CD4-positive, alpha-beta memory T cell (primary cell): ENCODE measurements around the gene TMEM222. TPM values are rescaled to one million over a fixed set of nuclear protein-coding genes. Genes with fewer than 3 reads are reported as not detected.
"Not testable (repeated sequence)": the region's sequence is repeated elsewhere in the genome, so short reads cannot be mapped to it uniquely, and the experiment has no call there.

Source experiments
- CTCF ChIA-PET: fragments of 350-600 bp; sonication (Branson Sonifier 250); formaldehyde crosslinking; loops from one replicate; lab custom pipeline; 2021; ENCODE audit warnings: inconsistent platforms; ENCODE audit not compliant: partially characterized antibody; lab: Charles Lee
- POLR2A ChIA-PET: fragments of 350-600 bp; sonication (Branson Sonifier 250); formaldehyde crosslinking; loops from one replicate; lab custom pipeline; 2021; ENCODE audit not compliant: partially characterized antibody; lab: Charles Lee
- DNase-seq, 5 donors: peaks; one replicate each; pipeline versions ENCODE4 v3.0.0 to v3.0.0-alpha.2; 2020 to 2022; ENCODE audit warnings: mixed read lengths in 1 of 5
- H3K27ac ChIP-seq: one replicate; pipeline ENCODE4 v1.7.0; 2013; ENCODE audit warnings: low read depth, low read length
- H3K27me3 ChIP-seq: 2 replicates; pipeline ENCODE4 v1.7.0; 2013; ENCODE audit warnings: mild to moderate bottlenecking, low read length, moderate library complexity; ENCODE audit not compliant: insufficient read depth
- H3K36me3 ChIP-seq: 2 replicates; pipeline ENCODE4 v1.7.0; 2013; ENCODE audit warnings: mild to moderate bottlenecking, low read length, moderate library complexity; ENCODE audit not compliant: insufficient read depth
- H3K4me1 ChIP-seq: 2 replicates; pipeline ENCODE4 v1.7.0; 2013; ENCODE audit warnings: mild to moderate bottlenecking, low read length, moderate library complexity; ENCODE audit not compliant: insufficient read depth
- H3K4me3 ChIP-seq, 2 donors: one replicate each; pipeline ENCODE4 v1.7.0; 2013; ENCODE audit warnings: low read length in 2 of 2, mild to moderate bottlenecking in 1 of 2
- H3K9me3 ChIP-seq, 2 donors: one replicate each; pipeline ENCODE4 v1.7.0; 2013; ENCODE audit warnings: low read length in 2 of 2, control low read depth in 1 of 2; ENCODE audit not compliant: control insufficient read depth in 1 of 2
- H3K27ac Mint-ChIP-seq, 7 donors: one replicate each; pipeline ENCODE4 v1.8.0; 2020 to 2021; ENCODE audit warnings: mixed read lengths in 7 of 7, mild to moderate bottlenecking in 6 of 7, inconsistent platforms in 3 of 7, moderate library complexity in 3 of 7
- H3K27me3 Mint-ChIP-seq, 2 donors: one replicate each; pipeline ENCODE4 v1.8.0; 2020 to 2021; ENCODE audit warnings: mixed read lengths in 2 of 2
- H3K36me3 Mint-ChIP-seq, 2 donors: one replicate each; pipeline ENCODE4 v1.8.0; 2020 to 2021; ENCODE audit warnings: mixed read lengths in 2 of 2, inconsistent platforms in 1 of 2, mild to moderate bottlenecking in 1 of 2
- H3K4me1 Mint-ChIP-seq, 4 donors: one replicate each; pipeline ENCODE4 v1.8.0; 2020 to 2021; ENCODE audit warnings: mixed read lengths in 4 of 4, mild to moderate bottlenecking in 1 of 4
- H3K4me3 Mint-ChIP-seq, 8 donors: one replicate each; pipeline ENCODE4 v1.8.0; 2020 to 2021; ENCODE audit warnings: mixed read lengths in 8 of 8, mild to moderate bottlenecking in 7 of 8, moderate library complexity in 6 of 8, inconsistent platforms in 3 of 8
- H3K9me3 Mint-ChIP-seq, 8 donors: one replicate each; pipeline ENCODE4 v1.8.0; 2020 to 2021; ENCODE audit warnings: mixed read lengths in 8 of 8, mild to moderate bottlenecking in 5 of 8, inconsistent platforms in 3 of 8, moderate library complexity in 1 of 8
- intact Hi-C: fragments of 100-400 bp; cut with micrococcal nuclease; formaldehyde crosslinking; loops from one replicate; pipeline ENCODE4 v1.15.1; 2023
- polyA plus RNA-seq, 2 donors: library from polyadenylated mRNA; unstranded; fragments of 300-500 nt; fragmentation: Illumina TruSeq; gene quantifications; one replicate each; pipeline ENCODE4 v1.2.3, GENCODE V29; 2021
- total RNA-seq, 2 experiments: library from RNA; stranded (reverse); gene quantifications; one replicate each; pipeline ENCODE4 v1.2.3, GENCODE V29; 2021

The TMEM222 gene, protein sequence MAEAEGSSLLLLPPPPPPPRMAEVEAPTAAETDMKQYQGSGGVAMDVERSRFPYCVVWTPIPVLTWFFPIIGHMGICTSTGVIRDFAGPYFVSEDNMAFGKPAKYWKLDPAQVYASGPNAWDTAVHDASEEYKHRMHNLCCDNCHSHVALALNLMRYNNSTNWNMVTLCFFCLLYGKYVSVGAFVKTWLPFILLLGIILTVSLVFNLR
- 10 to 100 TPM; 44.4 to 45.4 TPM for total RNA-seq
- 10 to 100 TPM; 55.4 to 80.9 TPM for polyA plus RNA-seq

DNA sequence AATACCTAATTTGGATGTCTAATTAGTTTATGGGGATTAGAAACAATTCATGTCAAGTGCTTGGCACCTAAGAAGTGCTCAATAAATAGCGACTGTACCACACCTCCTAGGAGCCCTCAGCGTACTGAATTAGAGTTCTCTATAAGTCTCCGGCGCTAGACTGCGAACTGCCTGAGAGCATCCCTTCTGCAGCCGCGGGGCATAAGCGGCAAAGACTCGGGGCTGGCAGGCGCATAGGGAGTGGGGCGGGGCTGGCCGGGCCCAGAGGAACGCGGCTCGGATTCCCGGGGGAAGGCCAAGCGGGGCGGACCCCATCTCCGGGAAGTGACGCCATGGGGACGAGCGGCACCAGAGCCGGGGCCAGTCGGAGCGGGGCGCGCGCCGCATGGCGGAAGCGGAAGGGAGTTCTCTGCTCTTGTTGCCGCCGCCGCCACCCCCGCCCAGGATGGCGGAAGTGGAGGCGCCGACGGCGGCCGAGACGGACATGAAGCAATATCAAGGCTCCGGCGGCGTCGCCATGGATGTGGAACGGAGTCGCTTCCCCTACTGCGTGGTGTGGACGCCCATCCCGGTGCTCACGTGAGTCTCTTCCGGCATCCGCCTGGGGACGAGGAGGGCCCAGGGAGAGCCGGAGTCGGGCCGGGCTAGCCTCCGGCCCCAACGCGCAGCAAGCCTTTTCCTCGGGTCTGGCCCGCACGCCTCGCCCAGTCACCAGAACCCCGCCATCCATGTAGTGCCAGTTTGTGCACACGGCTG, at the start of gene TMEM222:
TSS of gene TMEM222 (plus strand) at position 351 of the 756 bp plus-strand sequence. CDS start at position 386, 35 bp downstream.
- peak; percentile 97 for DNase-seq
- H3K4me3 Mint-ChIP-seq, result peak within 1 kb of the TSS; percentile 95 to 99 (median 98)
- H3K27me3 Mint-ChIP-seq, result peaks cover 3 to 4% of the 10 kb centered on the region in 2 donors
- H3K36me3 Mint-ChIP-seq, result peaks cover 8 to 43% of the 10 kb centered on the region in 2 donors
- no peaks in the 10 kb centered on the region for H3K9me3 ChIP-seq
- peaks cover 5% of the 10 kb centered on the region for H3K27me3 ChIP-seq
- H3K4me3 ChIP-seq, result peak within 1 kb of the TSS; percentile 89 to 97
- peaks cover 16% of the 10 kb centered on the region for H3K36me3 ChIP-seq
- intact Hi-C loops, result loop anchor here (1.0 to 2.0 kb wide), 4 partner anchors 20 to 451 kb away; partner anchors contain the start of genes SLC9A1, STX12, SYTL1 and WDTC1
- H3K9me3 Mint-ChIP-seq, result peaks cover 0 to 2% (median 0%) of the 10 kb centered on the region in 8 donors
- peak within 1 kb of the TSS; percentile 95 to 98 (median 96) for H3K27ac Mint-ChIP-seq
- ChIA-PET POLR2A (interaction anchor here (0.9 to 8.8 kb wide), 7 partner anchors 11 to 341 kb away, joined by 3 to 61 read pairs (median 4); partner anchors contain the start of gene SYTL1), CTCF (interaction anchor here (1.3 to 2.9 kb wide), 5 partner anchors 11 to 65 kb away, joined by 7 to 29 read pairs (median 11); no protein-coding TSS in a partner anchor)
- H3K27ac ChIP-seq, result peak within 1 kb of the TSS; percentile 95
- H3K4me1 Mint-ChIP-seq, result peaks cover 27 to 58% (median 44%) of the 10 kb centered on the region in 4 donors
- peaks cover 53% of the 10 kb centered on the region for H3K4me1 ChIP-seq

DNA sequence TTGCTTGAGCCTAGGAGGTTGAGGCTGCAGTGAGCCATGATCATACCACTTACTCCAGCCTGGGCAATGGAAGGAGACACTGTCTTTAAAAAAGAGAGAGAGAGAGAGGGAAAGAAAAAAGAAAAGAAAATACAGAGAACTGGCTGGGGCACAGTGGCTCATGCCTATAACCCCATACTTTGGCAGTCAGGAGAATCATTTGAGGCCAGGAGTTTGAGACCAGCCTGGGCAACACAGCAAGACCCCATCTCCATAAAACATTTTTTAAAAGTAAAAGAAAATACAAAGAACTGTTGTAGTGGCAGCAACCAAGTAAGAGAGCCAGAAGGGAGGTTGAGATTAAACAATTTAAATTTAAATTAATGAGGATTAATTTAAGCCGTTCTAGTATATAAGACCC, 47.8 kb upstream of the TMEM222 start:
- Mint-ChIP-seq H3K27me3 (no peaks in the 10 kb centered on the region), H3K4me3 (no peak overlapping the region), H3K9me3 (peaks cover 0 to 5% (median 1%) of the 10 kb centered on the region in 8 donors), H3K36me3 (peaks cover 32 to 40% of the 10 kb centered on the region in 2 donors), H3K27ac (peak overlapping the region in 1 of 7 donors; percentile 70), H3K4me1 (peaks cover 0 to 4% (median 1%) of the 10 kb centered on the region in 4 donors)
- Histone ChIP-seq H3K4me3 (no peak overlapping the region), H3K36me3 (no peaks in the 10 kb centered on the region), H3K4me1 (no peaks in the 10 kb centered on the region), H3K27ac (no peak overlapping the region), H3K9me3 (no peaks in the 10 kb centered on the region), H3K27me3 (no peaks in the 10 kb centered on the region)
- CTCF ChIA-PET, result no interaction called here
- intact Hi-C loops, result no loop called here
- POLR2A ChIA-PET, result no interaction called here
- DNase-seq, result no peak

DNA sequence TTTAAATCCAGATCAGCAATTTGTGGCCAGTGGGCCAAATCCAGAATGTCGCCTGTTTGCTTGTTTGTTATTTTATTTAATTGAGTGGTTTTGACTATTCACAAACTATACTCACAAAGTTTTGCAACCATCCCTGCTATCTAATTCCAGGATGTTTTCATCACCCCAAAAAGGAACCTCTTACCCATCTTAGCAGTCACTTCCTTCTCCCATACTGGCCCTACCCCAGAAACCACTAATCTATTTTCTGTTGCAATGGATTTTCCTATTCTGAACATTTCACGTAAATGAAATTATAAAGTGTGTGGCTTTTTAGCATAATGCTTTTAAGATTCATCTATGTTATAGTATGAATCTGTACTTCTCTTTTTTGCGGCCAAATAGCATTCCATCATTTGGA, 46.3 kb upstream of the TMEM222 start:
- CTCF ChIA-PET, result no interaction called here
- peaks cover 0 to 4% (median 1%) of the 10 kb centered on the region in 4 donors for H3K4me1 Mint-ChIP-seq
- no peak overlapping the region for H3K4me3 ChIP-seq
- H3K36me3 Mint-ChIP-seq, result peaks cover 36% of the 10 kb centered on the region in 2 donors
- no peaks in the 10 kb centered on the region for H3K27me3 Mint-ChIP-seq
- POLR2A ChIA-PET, result no interaction called here
- peaks cover 0 to 5% (median 1%) of the 10 kb centered on the region in 8 donors for H3K9me3 Mint-ChIP-seq
- intact Hi-C loops, result no loop called here
- no peaks in the 10 kb centered on the region for H3K27me3 ChIP-seq
- DNase-seq, result no peak
- H3K4me1 ChIP-seq, result no peaks in the 10 kb centered on the region
- H3K27ac ChIP-seq, result no peak overlapping the region
- H3K9me3 ChIP-seq, result no peaks in the 10 kb centered on the region
- H3K36me3 ChIP-seq, result no peaks in the 10 kb centered on the region
- H3K4me3 Mint-ChIP-seq, result no peak overlapping the region
- peak overlapping the region in 1 of 7 donors; percentile 36 for H3K27ac Mint-ChIP-seq

DNA sequence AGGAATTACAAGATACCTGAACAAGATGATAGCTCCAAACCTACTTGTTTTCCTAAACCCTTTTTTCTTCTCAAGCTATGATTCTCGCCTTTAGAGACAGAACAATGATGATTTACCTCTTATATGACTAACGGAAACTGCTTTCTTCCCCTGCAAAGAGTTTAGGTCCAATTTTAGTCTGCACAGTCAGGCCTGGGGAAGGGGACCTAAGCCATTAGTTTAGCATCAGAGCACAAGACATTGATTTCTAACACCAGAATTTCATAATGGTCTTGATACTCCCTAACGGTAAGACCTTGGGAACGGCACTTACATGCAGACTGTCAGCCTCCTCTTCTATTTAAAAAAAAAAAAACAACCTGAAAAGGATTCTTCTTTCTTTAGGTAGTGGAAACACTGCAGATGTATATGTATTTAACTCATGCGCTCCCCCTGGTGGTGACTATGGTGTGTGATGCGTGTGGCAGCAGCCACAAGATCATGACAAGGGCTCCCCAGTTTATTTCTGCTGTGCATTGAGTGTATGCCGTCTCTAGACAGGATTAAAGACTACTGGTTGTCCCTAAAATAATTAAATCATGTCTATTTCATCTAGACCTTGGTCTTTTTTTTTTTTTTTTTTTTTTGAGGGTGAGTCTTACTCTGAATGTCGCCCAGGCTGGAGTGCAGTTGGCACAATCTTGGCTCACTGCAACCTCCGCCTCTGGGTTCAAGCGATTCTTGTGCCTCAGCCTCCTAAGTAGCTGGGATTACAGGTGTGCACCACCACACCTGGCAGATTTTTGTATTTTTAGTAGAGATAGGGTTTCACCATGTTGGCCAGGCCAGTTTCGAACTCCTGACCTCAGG, 37.3 kb upstream of the TMEM222 start:
- Mint-ChIP-seq H3K4me3 (no peak overlapping the region), H3K9me3 (no peaks in the 10 kb centered on the region), H3K4me1 (peaks cover 0 to 6% (median under 1%) of the 10 kb centered on the region in 4 donors), H3K27me3 (no peaks in the 10 kb centered on the region), H3K27ac (peak overlapping the region in 4 of 7 donors; percentile 42 to 73 (median 62)), H3K36me3 (peaks cover 17 to 39% of the 10 kb centered on the region in 2 donors)
- CTCF ChIA-PET, result interaction anchor here (0.6 to 8.2 kb wide), 24 partner anchors 9 to 252 kb away, joined by 3 to 145 read pairs (median 7); no protein-coding TSS in a partner anchor
- Histone ChIP-seq H3K9me3 (no peaks in the 10 kb centered on the region), H3K36me3 (peaks cover 12% of the 10 kb centered on the region), H3K27me3 (no peaks in the 10 kb centered on the region), H3K4me1 (no peaks in the 10 kb centered on the region), H3K4me3 (no peak overlapping the region), H3K27ac (no peak overlapping the region)
- POLR2A ChIA-PET, result interaction anchor here (1.0 to 1.5 kb wide), 3 partner anchors 170 to 182 kb away, joined by 3 to 4 read pairs (median 3); no protein-coding TSS in a partner anchor
- intact Hi-C loops, result loop anchor here (1.0 kb wide), 4 partner anchors 86 to 240 kb away; no protein-coding TSS in a partner anchor
- DNase-seq, result peak; percentile 77 to 85 (median 81)

DNA sequence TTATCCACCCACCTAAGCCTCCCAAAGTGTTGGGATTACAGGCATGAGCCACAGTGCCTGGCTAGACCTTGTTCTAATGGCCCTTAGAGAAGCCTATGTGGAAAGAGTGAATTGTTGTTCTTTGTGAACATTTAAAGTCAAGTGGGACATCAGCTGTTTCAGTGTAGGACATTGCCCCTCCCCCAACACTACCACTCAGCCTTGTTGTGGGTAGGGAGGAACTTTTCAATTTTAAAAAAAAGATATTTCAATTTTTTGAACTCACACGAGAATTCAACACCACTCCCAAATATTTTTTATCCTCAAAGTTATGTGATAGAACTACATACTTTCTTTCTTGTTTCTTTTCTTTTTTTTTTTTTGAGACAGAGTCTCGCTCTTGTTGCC, 36.7 kb upstream of the TMEM222 start:
- DNase-seq, result no peak
- peaks cover 12% of the 10 kb centered on the region for H3K36me3 ChIP-seq
- no peak overlapping the region for H3K4me3 Mint-ChIP-seq
- H3K4me3 ChIP-seq, result no peak overlapping the region
- H3K9me3 ChIP-seq, result no peaks in the 10 kb centered on the region
- peaks cover 18 to 35% of the 10 kb centered on the region in 2 donors for H3K36me3 Mint-ChIP-seq
- no peak overlapping the region for H3K27ac Mint-ChIP-seq
- H3K27me3 Mint-ChIP-seq, result no peaks in the 10 kb centered on the region
- ChIA-PET POLR2A (interaction anchor here (0.6 to 1.5 kb wide), 3 partner anchors 84 to 183 kb away, joined by 3 to 5 read pairs (median 3); no protein-coding TSS in a partner anchor), CTCF (interaction anchor here (0.7 to 8.2 kb wide), 16 partner anchors 8 to 321 kb away, joined by 3 to 145 read pairs (median 5); no protein-coding TSS in a partner anchor)
- H3K4me1 ChIP-seq, result no peaks in the 10 kb centered on the region
- peaks cover 0 to 6% (median 0%) of the 10 kb centered on the region in 4 donors for H3K4me1 Mint-ChIP-seq
- no peak overlapping the region for H3K27ac ChIP-seq
- no peaks in the 10 kb centered on the region for H3K9me3 Mint-ChIP-seq
- intact Hi-C loops, result no loop called here
- no peaks in the 10 kb centered on the region for H3K27me3 ChIP-seq

DNA sequence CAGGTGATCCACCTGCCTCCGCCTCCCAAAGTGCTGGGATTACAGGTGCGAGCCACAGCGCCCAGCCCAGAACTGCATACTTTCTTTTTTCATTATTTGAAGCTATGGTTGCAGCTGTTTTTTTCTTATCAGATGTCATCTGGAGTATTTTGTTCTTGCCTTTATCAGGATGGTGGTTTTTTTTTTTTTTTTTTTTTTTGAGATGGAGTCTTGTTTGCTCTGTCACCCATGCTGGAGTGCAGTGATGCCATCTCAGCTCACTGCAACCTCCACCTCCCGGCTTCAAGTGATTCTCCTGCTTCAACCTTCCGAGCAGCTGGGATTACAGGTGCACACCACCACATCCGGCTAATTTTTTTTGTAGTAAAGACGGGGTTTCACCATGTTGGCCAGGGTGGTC, 36.1 kb upstream of the TMEM222 start:
- H3K4me3 Mint-ChIP-seq, H3K4me3 ChIP-seq, H3K27me3 ChIP-seq, intact Hi-C loops, H3K4me1 ChIP-seq, H3K9me3 Mint-ChIP-seq, DNase-seq, H3K4me1 Mint-ChIP-seq, H3K9me3 ChIP-seq, H3K27me3 Mint-ChIP-seq, H3K27ac ChIP-seq: not testable (repeated sequence)
- Mint-ChIP-seq H3K27ac (peak overlapping the region in 1 of 7 donors; percentile 18), H3K36me3 (peaks cover 23 to 41% of the 10 kb centered on the region in 2 donors)
- CTCF ChIA-PET, result interaction anchor here (0.7 to 8.2 kb wide), 13 partner anchors 8 to 320 kb away, joined by 3 to 145 read pairs (median 5); no protein-coding TSS in a partner anchor
- peaks cover 13% of the 10 kb centered on the region for H3K36me3 ChIP-seq
- POLR2A ChIA-PET, result interaction anchor here (0.6 to 1.5 kb wide), 3 partner anchors 84 to 184 kb away, joined by 3 to 5 read pairs (median 3); no protein-coding TSS in a partner anchor
